Tibial nerve (tissue), 4 donors: ENCODE measurements around the gene SERPINA4.

ENCODE experiments used
- CTCF ChIP-seq, 5 experiments: fragments of 200-600 bp in 3 of 5; fragments of 450-650 bp in 2 of 5; sonication (generic) in 3 of 5; IDR thresholded peaks; one replicate each; pipeline ENCODE4 v1.5.1; 2016 to 2019; ENCODE audit warnings: antibody characterized with exemption in 5 of 5, mild to moderate bottlenecking in 3 of 5, moderate library complexity in 2 of 5
- EP300 ChIP-seq, 2 donors: sonication (generic); formaldehyde crosslinking; IDR thresholded peaks; one replicate each; pipeline ENCODE4 v1.6.1; 2017; ENCODE audit warnings: antibody characterized with exemption in 2 of 2, mild to moderate bottlenecking in 1 of 2
- POLR2A ChIP-seq, 2 donors: fragments of 450-650 bp; IDR thresholded peaks; one replicate each; pipeline ENCODE4 v1.6.1; 2017; ENCODE audit warnings: antibody characterized with exemption in 2 of 2, mild to moderate bottlenecking in 2 of 2, moderate library complexity in 2 of 2

GRCh38 chr14:94562941-94563883 lies 2.0 kb downstream of the SERPINA4 start:
- no peak for TF ChIP-seq CTCF (IDR thresholded peaks at IDR 0.05)
- TF ChIP-seq POLR2A (IDR thresholded peaks at IDR 0.05): no peak
- TF ChIP-seq EP300 (IDR thresholded peaks at IDR 0.05): no peak
